PC-9 (cell line): ENCODE measurements around the gene KLF2.

Experiments used
- CTCF ChIP-seq: fragments of 200-600 bp; sonication (generic); conservative IDR thresholded peaks from 2 replicates; pipeline ENCODE4 v1.6.1; 2017; ENCODE audit warnings: mixed run types, antibody characterized with exemption, mild to moderate bottlenecking, moderate library complexity
- EZH2 ChIP-seq: fragments of 200-600 bp; sonication (generic); IDR thresholded peaks from 2 replicates; pipeline ENCODE4 v1.8.0; 2017; ENCODE audit warnings: antibody characterized with exemption, low read depth

DNA sequence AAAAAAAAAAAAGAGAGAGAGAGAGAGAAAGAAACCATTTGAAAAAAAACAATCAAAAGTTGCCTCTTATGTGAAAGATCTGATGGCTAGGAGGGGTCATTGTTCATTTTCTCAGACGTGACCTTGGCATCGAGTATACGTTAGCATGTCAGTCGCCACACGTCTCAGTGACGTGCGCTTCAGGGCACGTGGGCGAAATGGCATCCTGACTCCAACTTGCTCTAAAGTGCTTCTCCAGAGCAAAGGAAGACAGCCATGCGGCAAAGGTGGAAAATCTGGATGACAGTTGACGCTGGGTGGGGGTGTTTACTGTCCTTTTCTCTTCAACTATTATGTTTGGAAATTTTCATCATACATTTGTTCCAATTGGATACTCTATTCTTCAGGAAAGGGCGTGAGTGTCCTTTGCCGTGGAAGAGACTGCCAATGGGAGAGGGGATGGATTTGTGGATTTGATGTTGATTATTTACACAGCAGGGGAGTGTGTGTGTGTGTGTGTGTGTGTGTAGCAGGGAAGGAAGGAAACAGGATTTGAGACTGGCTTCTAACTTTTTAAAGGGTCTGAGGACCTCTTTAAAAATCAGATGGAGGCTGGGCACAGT is 25.0 kb downstream of the KLF2 start:
- TF ChIP-seq CTCF (no peak), EZH2 (no peak)
